A549 (cell line): ENCODE results near the gene MIEF1. TPM values are rescaled to one million over a fixed set of nuclear protein-coding genes. Genes with fewer than 3 reads are reported as not detected.

Source experiments
- ATAC-seq, 2 experiments: fragments of 200-7000 bp in 1 of 2; fragments of >200 bp in 1 of 2; cut with Nextera tagmentation in 1 of 2; cut with Tn5 transposase in 1 of 2; 3 replicates each; pipeline versions ENCODE4 v1.8.0 to v1.9.1; 2018 to 2020; ENCODE audit warnings: mild to moderate bottlenecking in 1 of 2, moderate library complexity in 1 of 2
- CTCF ChIA-PET: fragments of 300-600 bp; sonication (Branson Sonifier 250); formaldehyde crosslinking; extraction: SDS; loops from one replicate; lab custom pipeline; 2021; ENCODE audit warnings: antibody characterized with exemption, inconsistent platforms; lab: Yijun Ruan, JAX
- POLR2A ChIA-PET: fragments of 350-600 bp; formaldehyde crosslinking; extraction: SDS; loops from one replicate; lab custom pipeline; 2021; ENCODE audit warnings: antibody characterized with exemption, inconsistent platforms; lab: Yijun Ruan, JAX
- DNase-seq, 2 experiments: peaks; one replicate each; pipeline versions ENCODE4 v3.0.0 to v3.0.0-alpha.2; 2011 to 2016; ENCODE audit warnings: low read depth in 1 of 2, low spot score in 1 of 2
- FAIRE-seq: peaks from 2 replicates; lab custom pipeline; 2011; peaks lifted over from hg19 to GRCh38; lab: Jason Lieb, UNC
- H3K27ac ChIP-seq, 2 experiments: fragments of >200 bp; sonication (Bioruptor Twin); formaldehyde crosslinking; 3 replicates each; pipeline ENCODE4 v1.5.1; 2016 to 2017
- H3K4me1 ChIP-seq: fragments of >200 bp; sonication (Bioruptor Twin); formaldehyde crosslinking; 3 replicates; pipeline ENCODE4 v1.6.1; 2016
- H3K4me2 ChIP-seq: fragments of >200 bp; sonication (Bioruptor Twin); formaldehyde crosslinking; 3 replicates; pipeline ENCODE4 v1.6.1; 2016
- H3K4me3 ChIP-seq: fragments of >200 bp; sonication (Bioruptor Twin); formaldehyde crosslinking; 3 replicates; pipeline ENCODE4 v1.5.1; 2016
- H3K9me3 ChIP-seq: fragments of >200 bp; sonication (Bioruptor Twin); formaldehyde crosslinking; 3 replicates; pipeline ENCODE4 v1.6.1; 2016
- BCL3 ChIP-seq: fragments of >200 bp; sonication (Bioruptor Twin); formaldehyde crosslinking; IDR thresholded peaks from 3 replicates; pipeline ENCODE4 v1.6.1; 2016
- BHLHE40 ChIP-seq: IDR thresholded peaks from 2 replicates; pipeline ENCODE4 v1.6.1; 2012; ENCODE audit warnings: low read depth, low read length, inconsistent platforms
- CEBPB ChIP-seq, 2 experiments: fragments of >200 bp in 1 of 2; sonication (Bioruptor Twin) in 1 of 2; formaldehyde crosslinking in 1 of 2; IDR thresholded peaks; 2 replicates each; pipeline ENCODE4 v1.6.1; 2012 to 2016
- CHD2 ChIP-seq: fragments of 150-350 bp; IDR thresholded peaks from 2 replicates; pipeline ENCODE4 v1.6.1; 2014; ENCODE audit warnings: low read length; ENCODE audit not compliant: partially characterized antibody
- CHD4 ChIP-seq: fragments of 200-600 bp; sonication (generic); IDR thresholded peaks from 2 replicates; pipeline ENCODE4 v1.6.1; 2016; ENCODE audit warnings: antibody characterized with exemption, mild to moderate bottlenecking, borderline replicate concordance
- HMGXB4 ChIP-seq: fragments of 250-450 bp; sonication (Bioruptor Pico); IDR thresholded peaks from 2 replicates; pipeline ENCODE4 v1.5.0; 2021; ENCODE audit warnings: mild to moderate bottlenecking, moderate library complexity, borderline replicate concordance
- MAFK ChIP-seq: fragments of 450-650 bp; IDR thresholded peaks from 2 replicates; pipeline ENCODE4 v1.6.1; 2014; ENCODE audit not compliant: partially characterized antibody
- MAX ChIP-seq: IDR thresholded peaks from 2 replicates; pipeline ENCODE4 v1.6.1; 2012
- RCOR1 ChIP-seq: fragments of 150-350 bp; IDR thresholded peaks from 2 replicates; pipeline ENCODE4 v1.6.1; 2014; ENCODE audit warnings: antibody characterized with exemption, low read length, low read depth
- REST ChIP-seq: fragments of 200-600 bp; sonication (generic); IDR thresholded peaks from 2 replicates; pipeline ENCODE4 v1.6.1; 2016; ENCODE audit warnings: antibody characterized with exemption, mild to moderate bottlenecking, moderate library complexity
- RFX5 ChIP-seq: fragments of 450-650 bp; IDR thresholded peaks from 2 replicates; pipeline ENCODE4 v1.7.1; 2014; ENCODE audit warnings: antibody characterized with exemption, mild to moderate bottlenecking, moderate library complexity
- RNF2 ChIP-seq: fragments of 200-600 bp; sonication (generic); IDR thresholded peaks from 2 replicates; pipeline ENCODE4 v1.6.1; 2016; ENCODE audit warnings: low read depth, mild to moderate bottlenecking, antibody characterized with exemption, moderate library complexity, borderline replicate concordance
- SREBF2 ChIP-seq: fragments of 450-650 bp; IDR thresholded peaks from 2 replicates; pipeline ENCODE4 v1.6.1; 2014; ENCODE audit warnings: mild to moderate bottlenecking, moderate library complexity
- TFCP2L1 ChIP-seq: fragments of 250-450 bp; sonication (Bioruptor Pico); IDR thresholded peaks from 2 replicates; pipeline ENCODE4 v1.5.0; 2021; ENCODE audit warnings: mild to moderate bottlenecking
- ZC3H11A ChIP-seq: fragments of 450-650 bp; IDR thresholded peaks from 2 replicates; pipeline ENCODE4 v1.6.1; 2014; ENCODE audit warnings: antibody characterized with exemption, mild to moderate bottlenecking
- ZFP36 ChIP-seq: fragments of 450-650 bp; IDR thresholded peaks from 2 replicates; pipeline ENCODE4 v1.6.1; 2014; ENCODE audit warnings: borderline replicate concordance; ENCODE audit not compliant: partially characterized antibody
- ZNF302 ChIP-seq: fragments of 250-450 bp; sonication (Bioruptor Pico); IDR thresholded peaks from 2 replicates; pipeline ENCODE4 v1.9.0; 2021; ENCODE audit warnings: inconsistent platforms, mild to moderate bottlenecking, moderate library complexity
- ZSCAN20 ChIP-seq: fragments of 250-450 bp; sonication (Bioruptor Pico); IDR thresholded peaks from 2 replicates; pipeline ENCODE4 v1.8.0; 2022; ENCODE audit warnings: mild to moderate bottlenecking, moderate library complexity
- WGBS: methylation state at CpG from one replicate; pipeline ENCODE4 v1.1.6; 2017; ENCODE audit errors: missing lambda C conversion rate; 5-methylcytosine and 5-hydroxymethylcytosine counted together
- polyA plus RNA-seq, 4 experiments: library from polyadenylated mRNA; depleted of rRNA in 3 of 4; stranded (reverse); fragments of >200 nt; fragmentation: RNase III in 1 of 4; extraction: RNeasy Plus Mini Kit Qiagen cat#74134 plus additional on column Dnase treatment in 1 of 4; gene quantifications; 2 replicates in 3 of 4; 3 replicates in 1 of 4; pipeline ENCODE4 v1.2.3, GENCODE V29; 2011 to 2017

The MIEF1 gene
- polyA plus RNA-seq, 2 of the 4 experiments (the other 2 are of a cell fraction): 18.8 to 20.5 TPM

- CTCF ChIA-PET: interaction anchor here (1.2 kb wide), 1 partner anchor 54 kb away, joined by 3 read pairs; no protein-coding TSS in a partner anchor
Measured at GRCh38 chr22:39500101-39500500, 2.0 kb upstream of the MIEF1 start.

GRCh38 chr22:39501644-39502108, 414 bp upstream of the MIEF1 start:
- TF ChIP-seq RFX5 (no peak), ZSCAN20 (CRISPR knock-in tag) (no peak), RNF2 (no peak), RCOR1 (no peak), TFCP2L1 (CRISPR knock-in tag) (no peak), CEBPB (IDR thresholded peaks at IDR 0.05) (no peak), MAFK (no peak), REST (no peak), ZC3H11A (no peak)
- 25% methylated on average over 11 of the region's 13 CpGs for WGBS
- ChIA-PET CTCF (interaction anchor here (0.9 to 2.6 kb wide), 6 partner anchors 8 to 537 kb away, joined by 3 to 11 read pairs (median 4); no protein-coding TSS in a partner anchor), POLR2A (interaction anchor here (0.5 to 1.6 kb wide), 13 partner anchors 10 to 855 kb away, joined by 3 to 27 read pairs (median 3); partner anchors contain the start of genes ATF4 and RPL3)
- peak overlapping the region; percentile 98 for H3K27ac ChIP-seq
- FAIRE-seq (no peak), DNase-seq (no peak), ATAC-seq (peak; percentile 68 to 69)
- no peaks in the 10 kb centered on the region for H3K9me3 ChIP-seq
- H3K4me1 ChIP-seq: peaks cover 12% of the 10 kb centered on the region; the same call in 2 of the 3 replicates
- H3K4me3 ChIP-seq: peak overlapping the region; percentile 100
- peak overlapping the region; percentile 97 for H3K4me2 ChIP-seq

More at GRCh38 chr22:39500101-39500500, 2.0 kb upstream of the MIEF1 start:
- peaks cover 12% of the 10 kb centered on the region; the same call in 2 of the 3 replicates for H3K4me1 ChIP-seq
- H3K27ac ChIP-seq: no peak overlapping the region
- no peak overlapping the region for H3K4me3 ChIP-seq
- no peaks in the 10 kb centered on the region for H3K9me3 ChIP-seq
- WGBS: 63% methylated on average over 5 of the region's 6 CpGs
- TF ChIP-seq CHD4 (no peak), ZNF302 (CRISPR knock-in tag) (no peak), ZC3H11A (no peak), CHD2 (no peak), BHLHE40 (no peak), BCL3 (no peak), SREBF2 (no peak), ZFP36 (no peak), HMGXB4 (CRISPR knock-in tag) (no peak), MAX (no peak)
- DNase-seq (no peak), ATAC-seq (no peak), FAIRE-seq (no peak)
- H3K4me2 ChIP-seq: no peak overlapping the region
- POLR2A ChIA-PET: no interaction called here
